ENCODE results near the gene CDC14A.

Gene CDC14A

GRCh38 chr1:100443811-100444571 is 91.7 kb downstream of the CDC14A start:
- DNase-seq (ENCODE audit: low read depth in 2 of 3, low spot score in 1 of 3), result peak in 1 of 3 donors; percentile 16

GRCh38 chr1:100445565-100445964 is 93.3 kb downstream of the CDC14A start:
- DNase-seq (ENCODE audit: low read depth in 2 of 3, low spot score in 1 of 3), result no peak

GRCh38 chr1:100448366-100448765 is 96.1 kb downstream of the CDC14A start:
- DNase-seq (ENCODE audit: low read depth in 2 of 3, low spot score in 1 of 3), result no peak

DNA sequence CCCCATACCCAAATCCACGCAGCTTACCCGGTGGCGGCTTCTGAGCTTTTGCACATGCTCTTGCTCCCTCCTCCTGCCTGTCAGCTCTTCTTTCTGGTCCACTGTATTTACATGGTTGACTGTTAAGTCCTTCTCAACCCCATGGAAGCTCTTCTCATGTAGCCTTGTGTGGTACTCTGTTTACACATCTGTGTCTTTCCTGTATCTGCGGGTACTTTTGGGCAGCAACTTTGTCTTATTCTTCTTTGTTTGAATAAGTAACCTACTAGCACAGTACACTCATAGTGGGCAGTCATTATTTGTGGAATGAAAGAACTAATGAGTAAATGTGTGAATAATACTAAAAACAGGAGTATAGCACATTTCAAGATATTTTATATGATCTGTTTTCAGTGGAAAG is 97.2 kb downstream of the CDC14A start:
- DNase-seq (ENCODE audit: low read depth in 2 of 3, low spot score in 1 of 3), result no peak

GRCh38 chr1:100452641-100453040 is 100.3 kb downstream of the CDC14A start:
- DNase-seq (ENCODE audit: low read depth in 2 of 3, low spot score in 1 of 3), result no peak

DNA sequence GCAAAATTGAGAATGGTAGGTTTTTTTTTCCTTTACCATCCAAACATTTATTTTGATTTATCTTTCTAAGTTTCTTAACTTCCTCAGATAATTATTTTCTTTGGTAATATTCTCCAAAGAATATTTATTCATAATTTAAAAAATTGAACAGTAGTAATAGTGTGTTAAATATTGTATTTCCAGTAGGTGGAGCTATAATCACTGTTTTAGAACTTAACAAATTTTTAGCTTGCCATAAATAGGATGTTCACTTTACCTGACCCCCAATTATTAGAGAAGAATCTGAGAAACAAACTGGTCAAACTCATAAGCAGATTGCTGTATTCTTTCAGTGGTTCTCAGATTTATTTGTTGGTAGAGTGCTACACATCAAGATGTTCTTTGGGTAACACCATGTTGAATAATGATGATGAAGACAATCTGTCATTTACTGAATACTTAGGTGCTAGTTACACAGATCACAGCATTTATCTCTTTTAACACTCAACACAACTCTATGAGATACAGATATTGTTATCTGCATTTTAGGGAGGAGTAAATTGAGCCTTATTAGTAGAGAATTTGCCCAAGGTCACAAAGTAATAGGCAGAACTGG is 103.3 kb downstream of the CDC14A start:
- DNase-seq (ENCODE audit: low read depth in 2 of 3, low spot score in 1 of 3), result no peak

DNA sequence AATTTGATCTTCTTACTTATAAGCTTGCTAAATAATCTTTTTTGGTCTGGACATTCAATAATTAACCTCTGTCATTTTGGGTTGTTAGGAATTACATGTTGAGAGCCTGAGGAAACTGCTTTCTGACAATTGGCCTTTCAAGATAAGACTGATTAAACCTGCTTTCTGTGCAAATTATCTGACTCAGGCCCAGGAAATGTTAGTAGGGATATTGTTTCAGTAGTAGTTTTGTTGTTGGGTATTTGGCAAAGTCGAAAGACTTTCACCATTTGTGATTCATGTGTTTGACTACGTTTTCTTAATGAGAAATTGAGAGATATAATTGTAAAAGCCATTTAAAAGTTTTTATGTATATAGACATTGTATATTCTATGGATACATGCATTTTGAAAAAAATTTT is 104.6 kb downstream of the CDC14A start:
- no peak for DNase-seq (ENCODE audit: low read depth in 2 of 3, low spot score in 1 of 3)

DNA sequence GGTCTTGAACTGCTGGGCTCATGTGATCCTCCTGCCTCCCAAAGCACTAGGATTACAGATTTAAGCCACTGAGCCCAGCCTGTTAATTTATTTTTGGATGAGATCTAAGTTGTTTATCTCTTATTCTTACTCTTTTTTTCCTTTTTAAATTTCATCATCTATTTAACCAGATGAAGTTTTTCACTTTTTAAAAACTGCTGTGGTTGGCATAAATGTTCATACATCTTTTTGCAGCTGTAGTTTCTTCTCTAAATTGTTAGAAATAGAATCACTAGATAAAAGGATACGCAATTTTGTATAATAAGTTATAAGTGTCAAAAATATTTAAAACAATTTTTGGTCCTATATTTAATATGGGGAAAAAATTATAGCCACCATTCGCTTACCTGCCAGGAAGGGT is 105.4 kb downstream of the CDC14A start:
- DNase-seq (ENCODE audit: low read depth in 2 of 3, low spot score in 1 of 3), result no peak

DNA sequence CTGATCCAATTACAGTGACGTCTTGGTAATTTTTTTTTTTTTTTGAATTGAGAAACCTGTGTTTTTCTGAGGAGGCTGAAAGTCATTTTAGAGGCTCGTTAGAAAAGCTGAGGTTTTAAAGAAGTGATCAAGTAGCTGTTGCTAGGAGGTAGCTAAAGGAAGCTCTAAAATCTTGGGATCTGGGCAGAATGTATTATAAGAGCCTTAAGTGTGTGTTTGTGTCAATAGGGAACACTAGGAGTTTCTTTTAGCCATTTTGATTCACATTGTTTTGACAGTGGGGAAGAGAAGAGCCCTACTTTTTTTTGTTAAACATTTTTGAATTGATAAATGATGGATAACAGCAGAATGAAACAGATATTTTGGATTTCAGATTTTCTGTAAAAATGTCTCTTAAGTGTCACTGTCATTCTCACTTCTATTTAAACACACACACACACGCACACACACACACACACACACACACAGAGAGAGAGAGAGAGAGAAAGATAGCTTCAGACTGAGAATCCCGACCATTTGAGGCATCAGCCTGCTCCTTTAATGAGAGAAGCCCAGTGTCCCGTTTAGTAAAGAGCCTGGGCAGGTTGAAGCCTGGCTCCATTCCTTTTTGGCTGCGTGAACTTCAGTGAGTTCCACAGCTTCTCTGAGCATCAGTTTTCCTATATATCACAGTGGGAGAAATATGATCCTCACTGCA is 106.5 kb downstream of the CDC14A start:
- DNase-seq (ENCODE audit: low read depth in 2 of 3, low spot score in 1 of 3), result no peak

DNA sequence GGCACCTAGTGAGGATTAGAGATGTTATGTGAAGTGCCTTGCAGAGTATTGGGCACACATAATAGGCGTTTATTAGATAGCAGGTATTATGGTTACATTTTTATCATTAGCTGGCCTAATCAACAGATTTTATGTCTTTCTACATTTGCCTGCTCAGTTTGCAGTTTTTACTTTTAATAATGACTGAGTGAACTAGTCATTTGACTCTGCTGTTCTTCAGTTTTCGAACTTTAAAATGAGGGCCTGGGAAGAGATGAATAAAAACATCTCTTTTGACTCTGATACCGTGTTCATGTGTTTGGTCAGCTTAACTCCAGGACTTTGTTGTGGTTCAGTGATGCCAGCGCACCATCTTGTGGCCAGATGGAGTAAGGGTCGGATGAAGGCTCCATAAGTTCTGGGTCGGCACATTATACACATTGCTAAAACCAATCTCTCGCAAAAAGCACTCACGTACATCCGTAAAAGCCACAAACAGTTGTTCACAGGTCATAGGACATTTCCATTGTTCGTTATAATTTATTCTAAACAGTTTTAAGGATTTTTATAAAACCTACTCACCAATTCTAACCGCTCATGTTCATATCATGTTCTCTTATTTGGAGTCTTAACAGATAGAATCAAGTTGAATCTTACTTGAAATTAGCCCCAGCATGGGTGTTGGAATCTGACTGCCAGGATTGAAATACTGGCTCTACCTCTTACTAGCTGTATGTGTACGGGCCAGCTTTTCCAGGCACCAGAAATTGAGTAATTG is 107.2 kb downstream of the CDC14A start:
- DNase-seq (ENCODE audit: low read depth in 2 of 3, low spot score in 1 of 3), result peak in 2 of 3 donors; percentile 63 to 68

DNA sequence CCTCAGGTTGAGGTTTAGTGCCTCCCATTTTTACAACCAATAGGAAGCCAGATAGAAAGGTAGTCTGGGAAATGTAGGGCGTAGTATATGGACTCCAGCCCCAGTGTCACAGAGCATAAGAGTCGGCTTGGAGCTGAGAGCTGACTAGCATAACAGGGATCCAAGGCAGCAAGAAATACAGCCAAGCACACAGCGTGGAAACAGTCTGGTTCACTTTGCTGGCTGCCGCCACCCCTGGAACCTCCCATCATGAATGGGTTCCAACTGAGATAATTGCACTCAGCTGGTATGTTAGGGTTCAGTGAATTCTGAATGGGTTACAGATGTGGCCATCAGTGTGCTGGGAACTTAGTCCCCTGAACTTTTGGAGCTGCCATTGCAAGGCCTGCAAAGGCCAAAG is 108.9 kb downstream of the CDC14A start:
- no peak for DNase-seq (ENCODE audit: low read depth in 2 of 3, low spot score in 1 of 3)

GRCh38 chr1:100462326-100463025 is 110.2 kb downstream of the CDC14A start:
- no peak for DNase-seq (ENCODE audit: low read depth in 2 of 3, low spot score in 1 of 3)

GRCh38 chr1:100463791-100464424 is 111.6 kb downstream of the CDC14A start:
- peak in 2 of 3 donors; percentile 43 to 58 for DNase-seq (ENCODE audit: low read depth in 2 of 3, low spot score in 1 of 3)

DNA sequence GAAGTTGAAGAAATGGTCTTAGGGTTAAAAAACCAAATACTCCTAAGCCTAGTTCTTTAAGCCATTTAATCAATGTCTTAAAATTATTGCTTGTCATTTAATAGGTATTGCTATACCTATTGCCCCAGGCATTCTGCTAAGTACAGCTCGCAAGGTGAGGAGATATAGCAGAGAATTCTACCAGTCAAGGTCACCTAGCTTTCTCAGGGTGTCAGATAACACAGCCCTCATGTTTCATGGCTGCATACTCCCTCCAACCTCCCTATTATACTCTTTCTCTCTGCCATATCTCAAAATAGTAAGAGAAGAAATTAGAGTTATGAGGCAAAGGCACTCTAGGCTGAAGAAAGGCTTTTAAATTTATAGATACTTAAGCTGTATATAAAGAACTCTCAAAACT is 117.3 kb downstream of the CDC14A start:
- no peak for DNase-seq (ENCODE audit: low read depth in 2 of 3, low spot score in 1 of 3)

DNA sequence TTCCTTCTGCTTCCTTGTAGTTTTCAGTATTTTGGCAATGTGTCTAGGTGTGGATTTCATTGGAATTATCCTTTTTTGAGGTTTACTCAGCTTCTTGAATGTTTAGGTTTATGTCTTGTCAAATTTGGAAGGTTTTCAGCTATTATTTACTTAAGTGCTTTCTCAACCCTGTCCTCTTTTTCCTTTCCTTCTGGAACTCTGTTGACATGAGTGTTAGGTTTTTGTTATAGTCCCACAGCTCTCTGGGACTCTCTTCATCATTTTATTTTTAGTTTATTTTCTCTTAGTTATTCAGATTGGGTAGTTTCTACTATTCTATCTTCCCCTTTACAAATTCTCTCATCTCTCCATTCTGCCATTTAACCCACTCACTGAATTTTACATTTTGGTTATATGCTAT is 122.5 kb downstream of the CDC14A start:
- DNase-seq (ENCODE audit: low read depth in 2 of 3, low spot score in 1 of 3), result no peak

GRCh38 chr1:100476735-100477290 is 124.5 kb downstream of the CDC14A start:
- DNase-seq (ENCODE audit: low read depth in 2 of 3, low spot score in 1 of 3), result no peak

GRCh38 chr1:100478816-100479215 is 126.5 kb downstream of the CDC14A start:
- DNase-seq (ENCODE audit: low read depth in 2 of 3, low spot score in 1 of 3), result no peak

DNA sequence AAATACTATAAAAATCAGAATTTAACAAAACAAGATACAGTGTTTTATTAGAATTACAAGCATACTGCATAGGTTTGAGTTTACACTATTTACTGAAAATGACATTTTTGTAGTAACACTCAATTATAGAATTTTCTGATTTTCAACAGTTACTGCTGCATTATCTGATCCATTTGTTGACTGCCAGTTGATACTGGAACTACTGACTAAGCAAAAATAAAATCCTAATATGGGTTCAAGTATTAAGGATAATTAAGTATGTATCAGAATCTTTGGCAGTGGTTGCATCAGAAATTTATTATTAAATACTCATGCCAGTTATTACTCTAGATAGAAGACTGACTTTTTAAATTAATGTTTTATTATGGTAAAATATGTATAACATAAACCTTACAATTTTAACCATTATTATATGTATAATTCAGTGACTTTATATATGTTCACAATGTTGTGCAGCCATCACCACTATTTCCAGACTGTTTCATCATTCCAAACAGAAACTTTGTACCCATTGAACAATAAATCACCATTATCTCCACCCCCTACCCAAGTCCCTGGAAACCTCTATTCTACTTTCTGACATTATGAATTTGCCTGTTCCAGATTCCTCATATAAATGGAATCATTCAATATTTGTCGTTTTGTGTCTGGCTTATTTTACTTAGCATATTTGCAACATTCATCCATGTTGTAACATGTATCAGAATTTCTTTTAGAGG is 127.5 kb downstream of the CDC14A start:
- no peak for DNase-seq (ENCODE audit: low read depth in 2 of 3, low spot score in 1 of 3)

- no peak for DNase-seq (ENCODE audit: low read depth in 2 of 3, low spot score in 1 of 3)
Measured at GRCh38 chr1:100481303-100481702, 129.0 kb downstream of the CDC14A start.

GRCh38 chr1:100482167-100482566 is 129.9 kb downstream of the CDC14A start:
- DNase-seq (ENCODE audit: low read depth in 2 of 3, low spot score in 1 of 3), result no peak
